ENCODE measurements around the gene FAM72C.
"Not testable (repeated sequence)": the region's sequence is repeated elsewhere in the genome, so short reads cannot be mapped to it uniquely, and the experiment has no call there.

The FAM72C gene
- 0 to 1.0 (median 0.50) reads per million in 17 experiments for total RNA-seq

DNA sequence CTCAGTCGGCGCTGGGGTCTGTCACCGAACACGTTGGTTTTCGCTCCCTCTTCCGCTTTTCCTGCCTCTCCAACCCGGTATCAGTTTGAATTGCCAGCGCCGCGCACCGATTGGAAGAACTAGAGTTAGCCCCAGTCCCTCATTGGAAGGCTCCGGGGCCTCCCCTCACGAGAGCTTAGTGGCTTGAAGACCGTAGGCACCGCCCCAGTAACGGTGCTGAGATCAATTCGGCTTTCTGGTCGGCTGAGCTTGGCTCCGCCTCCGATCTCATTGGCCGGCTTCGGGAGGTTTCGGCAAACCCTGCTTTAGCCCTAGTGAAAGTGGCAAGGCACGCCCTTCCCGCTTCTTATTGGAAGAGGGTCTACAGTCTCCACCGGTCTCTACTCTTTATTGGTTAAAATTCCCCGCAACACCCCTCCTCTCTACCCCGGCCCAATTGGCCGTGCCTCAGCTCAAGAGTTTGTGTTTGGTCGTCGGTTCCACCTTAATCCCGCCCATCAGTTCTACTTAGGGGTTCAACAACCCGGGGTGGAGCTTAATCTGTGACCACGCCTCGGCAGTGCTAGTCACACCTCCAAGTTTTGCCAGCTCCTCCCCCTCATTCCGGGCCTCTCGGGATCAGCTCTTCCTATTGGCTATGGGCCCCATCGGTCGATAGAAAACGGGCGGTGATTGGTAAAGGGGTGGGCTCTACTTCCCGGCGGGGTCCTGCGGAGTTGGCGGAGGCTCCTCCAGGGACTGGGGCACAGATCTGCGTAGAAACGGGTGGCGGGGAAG, at the start of gene FAM72C:
FAM72C (minus strand) TSS at position 63 of the 777 bp plus-strand sequence. CDS start 845 bp downstream, outside the sequence.
- DNase-seq: not testable (repeated sequence)

- not testable (repeated sequence) for DNase-seq
Observed at GRCh38 chr1:144020001-144020738, 48.4 kb upstream of the FAM72C start.

GRCh38 chr1:144019101-144019500, 47.3 kb upstream of the FAM72C start:
- DNase-seq: not testable (repeated sequence)

DNA sequence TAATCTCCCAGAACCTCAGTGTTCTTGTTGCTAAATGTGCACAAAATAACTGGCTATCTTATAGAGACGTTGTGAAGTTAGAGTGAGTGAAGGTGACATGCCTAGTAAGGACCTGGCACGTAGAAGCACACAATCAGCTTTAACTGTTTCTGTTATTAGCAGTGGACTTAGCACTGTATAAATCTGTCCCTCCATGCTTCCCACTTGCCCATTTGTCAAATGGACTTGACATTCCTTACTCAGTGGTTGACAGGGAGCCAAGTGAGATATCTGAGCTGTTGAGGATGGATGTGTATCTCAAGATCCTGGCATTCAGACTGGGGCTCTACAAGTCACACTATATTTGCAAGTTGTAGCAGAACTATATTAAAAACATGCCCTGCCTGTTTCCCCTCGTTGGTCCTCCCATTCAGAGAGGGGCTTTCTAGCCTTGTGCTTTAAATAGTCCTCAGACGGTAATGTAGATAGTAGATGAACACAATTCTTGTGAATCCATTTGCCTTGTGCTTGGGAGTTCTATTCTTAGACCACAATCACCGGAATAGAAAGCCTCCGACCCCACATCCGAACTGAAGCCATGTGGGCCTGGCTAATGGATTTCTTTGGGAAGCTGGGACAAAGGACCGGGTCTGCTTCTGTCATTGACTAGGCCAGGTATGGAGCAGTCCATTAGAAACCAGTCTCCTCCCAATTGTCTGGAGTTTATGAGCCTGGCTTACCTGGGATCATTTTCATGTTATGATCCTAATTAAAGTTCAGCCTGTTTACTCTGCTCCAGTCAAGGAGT, 43.6 kb upstream of the FAM72C start:
- DNase-seq: not testable (repeated sequence)

GRCh38 chr1:144014528-144014927, 42.7 kb upstream of the FAM72C start:
- not testable (repeated sequence) for DNase-seq

DNA sequence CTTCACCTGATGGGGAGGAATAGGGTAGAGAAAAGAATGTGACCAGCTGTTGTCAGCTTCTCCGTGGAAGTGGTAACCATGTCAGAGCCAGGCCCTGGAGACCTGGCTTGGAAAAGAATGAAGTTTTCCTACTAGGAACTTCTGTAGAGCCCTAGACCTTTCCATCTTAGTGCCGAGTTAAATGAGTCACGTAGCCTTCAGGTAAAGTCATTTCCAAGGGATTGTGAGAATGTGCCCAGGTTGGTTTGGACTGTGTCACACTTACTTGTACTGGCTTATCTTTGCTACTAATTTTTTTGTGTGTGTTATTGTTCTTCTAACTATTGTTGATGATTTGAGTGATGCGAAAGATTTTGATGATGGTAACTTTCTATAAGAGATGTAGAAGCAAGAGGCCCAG, 42.3 kb upstream of the FAM72C start:
- not testable (repeated sequence) for DNase-seq

DNA sequence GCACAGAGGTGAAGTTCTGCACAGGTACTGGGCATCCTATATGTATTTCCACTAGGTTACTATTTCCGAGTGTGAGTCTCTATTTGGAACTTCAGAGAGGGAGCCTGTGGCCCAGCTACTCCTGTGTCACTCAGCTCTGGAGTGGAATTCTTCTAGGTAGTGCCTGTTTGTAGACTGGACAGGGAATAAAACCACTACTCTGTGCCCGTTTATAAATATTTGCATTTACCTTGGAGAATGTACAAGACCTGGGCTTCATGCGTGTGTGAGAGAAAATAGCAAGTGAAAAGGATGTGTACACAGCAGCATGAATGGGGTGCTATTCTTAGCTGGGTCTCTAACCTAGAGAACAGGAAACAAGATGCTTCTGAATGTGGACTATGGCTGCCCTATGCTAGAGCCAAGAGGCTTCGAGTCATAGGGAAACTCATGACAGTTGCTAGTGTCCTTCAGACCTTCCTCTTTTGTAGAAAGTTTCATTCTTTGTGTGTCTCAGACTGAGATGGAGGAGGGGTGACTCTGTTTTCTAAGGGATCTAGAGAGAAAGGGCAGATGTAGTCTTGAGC, 40.5 kb upstream of the FAM72C start:
- not testable (repeated sequence) for DNase-seq

- not testable (repeated sequence) for DNase-seq
Observed at GRCh38 chr1:144009410-144009809, 37.6 kb upstream of the FAM72C start.

GRCh38 chr1:144004259-144004658, 32.5 kb upstream of the FAM72C start:
- DNase-seq: not testable (repeated sequence)

- not testable (repeated sequence) for DNase-seq
Observed at GRCh38 chr1:144003306-144004029, 31.7 kb upstream of the FAM72C start.

GRCh38 chr1:144002141-144002881, 30.5 kb upstream of the FAM72C start:
- peak in 2 of 4 experiments; percentile 1 for DNase-seq

DNA sequence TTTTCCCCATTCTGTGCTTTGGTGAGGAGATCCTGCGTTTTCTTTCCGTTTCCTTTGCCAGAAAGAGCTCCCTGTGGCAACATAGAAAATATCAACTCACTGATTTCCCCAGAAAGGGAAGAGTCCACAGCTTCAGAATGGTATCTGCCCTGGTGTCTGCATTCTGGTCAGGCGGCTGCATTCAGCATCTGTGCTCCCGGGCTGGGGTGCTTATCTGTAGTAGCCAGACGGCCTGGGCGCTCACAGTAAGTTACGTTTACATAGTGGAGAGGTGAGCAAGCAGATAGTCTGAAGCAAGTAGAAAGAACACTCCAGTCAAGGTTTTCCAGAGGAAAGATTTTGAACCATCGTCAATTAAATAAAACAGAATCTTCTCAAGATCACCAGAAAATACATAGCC, 29.3 kb upstream of the FAM72C start:
- not testable (repeated sequence) for DNase-seq

DNA sequence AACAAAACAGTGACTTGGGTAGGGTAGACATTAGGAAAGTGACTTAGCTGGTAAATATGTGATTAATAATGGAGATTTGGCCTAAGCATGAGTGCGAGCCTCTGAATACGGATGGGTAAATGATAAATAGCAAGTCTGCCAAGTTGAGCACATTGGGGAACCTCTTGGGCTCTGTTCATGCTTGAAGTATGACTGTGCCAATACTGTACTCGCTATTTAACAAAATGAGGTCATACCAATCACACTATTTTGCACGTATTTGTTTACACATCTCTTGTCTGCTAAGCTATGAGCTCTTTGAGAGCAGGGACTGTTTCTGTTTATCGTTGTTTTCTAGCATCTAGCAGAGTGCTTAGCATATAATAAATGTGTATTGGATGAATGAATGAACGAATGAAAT, 24.2 kb upstream of the FAM72C start:
- not testable (repeated sequence) for DNase-seq

- DNase-seq: not testable (repeated sequence)
Observed at GRCh38 chr1:143993301-143993907, 21.6 kb upstream of the FAM72C start.

DNA sequence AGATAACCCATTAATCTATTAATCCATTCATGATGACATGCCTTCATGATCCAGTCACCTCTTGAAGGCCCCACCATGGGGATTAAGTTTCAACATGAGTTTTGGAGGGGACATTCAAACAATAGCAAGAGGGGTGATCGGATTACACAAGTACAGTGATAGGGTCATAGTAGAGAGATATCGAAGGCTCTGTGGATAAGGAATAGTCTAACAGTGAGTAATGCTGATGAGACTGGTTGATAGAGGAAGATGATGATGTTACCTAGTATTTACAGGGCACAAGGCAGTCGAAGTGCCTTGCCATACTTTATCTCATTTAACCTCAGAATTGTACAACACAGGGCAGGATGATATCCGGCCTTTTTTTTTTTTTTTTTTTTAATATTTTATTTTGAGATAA, 18.9 kb upstream of the FAM72C start:
- DNase-seq: not testable (repeated sequence)

- not testable (repeated sequence) for DNase-seq
Observed at GRCh38 chr1:143989719-143990118, 17.9 kb upstream of the FAM72C start.

GRCh38 chr1:143989427-143989712, 17.6 kb upstream of the FAM72C start:
- DNase-seq: not testable (repeated sequence)

- not testable (repeated sequence) for DNase-seq
Observed at GRCh38 chr1:143988602-143989426, 17.0 kb upstream of the FAM72C start.

DNA sequence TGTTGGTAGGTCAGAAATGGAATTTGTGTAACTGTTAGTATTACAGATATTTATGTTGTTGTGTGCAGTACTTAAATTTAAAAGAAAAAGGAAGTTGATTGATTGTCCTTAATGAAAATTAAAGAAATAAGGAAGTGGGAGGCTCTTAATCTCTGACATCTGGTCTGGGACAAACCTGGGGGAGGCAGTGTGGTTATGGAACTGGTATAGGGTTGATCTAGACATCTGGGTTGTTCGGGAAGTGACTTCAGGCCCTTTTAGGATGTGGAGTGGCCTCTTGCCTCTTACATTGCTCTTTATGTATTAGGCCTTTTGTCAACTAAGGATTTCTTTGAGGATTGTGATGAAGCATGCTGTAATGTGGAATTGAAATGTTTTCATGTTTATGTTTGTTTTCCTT, 16.1 kb upstream of the FAM72C start:
- DNase-seq: not testable (repeated sequence)

Data from suppressor macrophage (primary cell).